Esophagus muscularis mucosa (tissue), 4 donors: Measurements from ENCODE around the gene KLF7. TPM values are rescaled to one million over a fixed set of nuclear protein-coding genes. Genes with fewer than 3 reads are reported as not detected.
A peak's percentile ranks its signal among the peaks of the same experiment; 100 is the strongest.

Source experiments
- DNase-seq: peaks from one replicate; pipeline ENCODE4 v3.0.0-alpha.2; 2017; ENCODE audit errors: extremely low spot score
- H3K27ac ChIP-seq, 4 donors: fragments of 200-600 bp; sonication (generic); replicated peaks in 1 of 4; 1 replicate in 3 of 4; 2 replicates in 1 of 4; pipeline ENCODE4 v1.5.1; 2016 to 2019; ENCODE audit warnings: mild to moderate bottlenecking in 1 of 4
- H3K27me3 ChIP-seq, 4 donors: fragments of 200-600 bp; sonication (generic); one replicate each; pipeline versions ENCODE4 v1.5.1 to v1.6.0; 2016 to 2019
- H3K36me3 ChIP-seq, 4 donors: fragments of 200-600 bp; sonication (generic); one replicate each; pipeline ENCODE4 v1.5.1; 2016 to 2019
- H3K4me1 ChIP-seq, 4 donors: fragments of 200-600 bp; sonication (generic); one replicate each; pipeline ENCODE4 v1.5.1; 2016 to 2019
- H3K4me3 ChIP-seq, 4 donors: fragments of 200-600 bp; sonication (generic); 1 replicate in 2 of 4; 2 replicates in 2 of 4; pipeline ENCODE4 v1.5.1; 2016 to 2019; ENCODE audit warnings: mild to moderate bottlenecking in 4 of 4, moderate library complexity in 1 of 4
- H3K9me3 ChIP-seq, 4 donors: fragments of 200-600 bp; sonication (generic); 1 replicate in 3 of 4; 2 replicates in 1 of 4; pipeline ENCODE4 v1.5.1; 2016 to 2019
- CTCF ChIP-seq, 3 experiments: fragments of 200-600 bp in 2 of 3; fragments of 450-650 bp in 1 of 3; sonication (generic) in 2 of 3; IDR thresholded peaks; one replicate each; pipeline ENCODE4 v1.5.1; 2017 to 2019; ENCODE audit warnings: antibody characterized with exemption in 3 of 3, mild to moderate bottlenecking in 2 of 3, moderate library complexity in 1 of 3
- EP300 ChIP-seq: sonication (generic); formaldehyde crosslinking; IDR thresholded peaks from one replicate; pipeline ENCODE4 v1.6.1; 2017; ENCODE audit warnings: antibody characterized with exemption
- POLR2A ChIP-seq: fragments of 450-650 bp; IDR thresholded peaks from one replicate; pipeline ENCODE4 v1.6.1; 2017; ENCODE audit warnings: antibody characterized with exemption, moderate library complexity, mild to moderate bottlenecking, low read depth
- POLR2AphosphoS5 ChIP-seq, 2 donors: sonication (generic); formaldehyde crosslinking; IDR thresholded peaks; one replicate each; pipeline ENCODE4 v1.6.1; 2017; ENCODE audit warnings: antibody characterized with exemption in 2 of 2
- WGBS: methylation state at CpG from one replicate; pipeline ENCODE4 v1.1.5; 2018; 5-methylcytosine and 5-hydroxymethylcytosine counted together
- intact Hi-C: fragments of 100-400 bp; cut with DNase I; formaldehyde crosslinking; loops from one replicate; pipeline ENCODE4 v1.15.1; 2023
- total RNA-seq, 4 donors: library from RNA; depleted of rRNA; stranded (reverse); fragments of >200 nt; gene quantifications; one replicate each; pipeline versions ENCODE4 v1.1.0 to v1.2.1, GENCODE V29; 2016

Gene KLF7
- total RNA-seq, 4 donors from 2014 or later = 25.3 to 47.4 (median 36.9) TPM

- intact Hi-C loops = no loop called here
- TF ChIP-seq CTCF (IDR thresholded peaks at IDR 0.05) = no peak
- no peak for TF ChIP-seq POLR2A
- TF ChIP-seq EP300 = no peak
- no peak for TF ChIP-seq POLR2AphosphoS5 (IDR thresholded peaks at IDR 0.05)
- Histone ChIP-seq H3K36me3 (no peaks in the 10 kb centered on the region), H3K9me3 (no peaks in the 10 kb centered on the region), H3K4me1 (peaks cover 71 to 82% (median 79%) of the 10 kb centered on the region in 4 donors), H3K27ac (peak overlapping the region in 2 of 4 donors; percentile 30 to 84), H3K4me3 (no peak overlapping the region), H3K27me3 (no peaks in the 10 kb centered on the region)
- 84% methylated on average over 4 of the region's 4 CpGs for WGBS
- DNase-seq = no peak
These were observed 35.9 kb downstream of the KLF7 start for GRCh38 chr2:207129821-207130220.

- TF ChIP-seq POLR2A = no peak
- no peak for TF ChIP-seq EP300
- no peak for TF ChIP-seq POLR2AphosphoS5 (IDR thresholded peaks at IDR 0.05)
- TF ChIP-seq CTCF (IDR thresholded peaks at IDR 0.05) = no peak
- Histone ChIP-seq H3K27ac (peak overlapping the region in 1 of 4 donors; percentile 84), H3K9me3 (no peaks in the 10 kb centered on the region), H3K36me3 (peaks cover 3 to 4% (median 4%) of the 10 kb centered on the region in 4 donors), H3K4me3 (no peak overlapping the region), H3K27me3 (no peaks in the 10 kb centered on the region), H3K4me1 (peaks cover 72 to 82% (median 79%) of the 10 kb centered on the region in 4 donors)
- 99% methylated on average over 4 of the region's 4 CpGs for WGBS
- DNase-seq = no peak
- intact Hi-C loops = no loop called here
These were observed 36.9 kb downstream of the KLF7 start for GRCh38 chr2:207128867-207129266.

- H3K9me3 ChIP-seq = no peaks in the 10 kb centered on the region
- 76% methylated on average over 4 of the region's 4 CpGs for WGBS
- no peaks in the 10 kb centered on the region for H3K27me3 ChIP-seq
- H3K4me1 ChIP-seq = peaks cover 70 to 82% (median 79%) of the 10 kb centered on the region in 4 donors
- intact Hi-C loops = no loop called here
- peak overlapping the region in 2 of 4 donors; percentile 12 to 35 for H3K27ac ChIP-seq
- H3K4me3 ChIP-seq = no peak overlapping the region
- TF ChIP-seq POLR2AphosphoS5 (IDR thresholded peaks at IDR 0.05) (no peak), CTCF (IDR thresholded peaks at IDR 0.05) (no peak), POLR2A (no peak), EP300 (no peak)
- DNase-seq = no peak
- H3K36me3 ChIP-seq = peaks cover 9 to 22% (median 15%) of the 10 kb centered on the region in 4 donors
These were observed 38.9 kb downstream of the KLF7 start for GRCh38 chr2:207126724-207127308.

- Histone ChIP-seq H3K4me1 (peaks cover 54 to 79% (median 67%) of the 10 kb centered on the region in 4 donors), H3K27ac (peak overlapping the region; percentile 29 to 62 (median 36)), H3K9me3 (no peaks in the 10 kb centered on the region), H3K4me3 (no peak overlapping the region), H3K36me3 (peaks cover 9 to 31% (median 17%) of the 10 kb centered on the region in 4 donors), H3K27me3 (no peaks in the 10 kb centered on the region)
- intact Hi-C loops = no loop called here
- DNase-seq = no peak
- WGBS = 91% methylated on average over 27 of the region's 31 CpGs
- TF ChIP-seq CTCF (IDR thresholded peaks at IDR 0.05) (no peak), EP300 (no peak), POLR2A (no peak), POLR2AphosphoS5 (IDR thresholded peaks at IDR 0.05) (no peak)
These were observed 41.9 kb downstream of the KLF7 start for GRCh38 chr2:207123776-207124391.
